Endothelial cell of hepatic sinusoid (primary cell): Measurements from ENCODE around the gene ZCCHC8.

Experiments used
- in situ Hi-C: cut with HindIII; loops from 2 replicates; pipeline ENCODE4 v1.10.0; 2017; ENCODE audit warnings: low sequenced_read_pairs

ZCCHC8 gene

DNA sequence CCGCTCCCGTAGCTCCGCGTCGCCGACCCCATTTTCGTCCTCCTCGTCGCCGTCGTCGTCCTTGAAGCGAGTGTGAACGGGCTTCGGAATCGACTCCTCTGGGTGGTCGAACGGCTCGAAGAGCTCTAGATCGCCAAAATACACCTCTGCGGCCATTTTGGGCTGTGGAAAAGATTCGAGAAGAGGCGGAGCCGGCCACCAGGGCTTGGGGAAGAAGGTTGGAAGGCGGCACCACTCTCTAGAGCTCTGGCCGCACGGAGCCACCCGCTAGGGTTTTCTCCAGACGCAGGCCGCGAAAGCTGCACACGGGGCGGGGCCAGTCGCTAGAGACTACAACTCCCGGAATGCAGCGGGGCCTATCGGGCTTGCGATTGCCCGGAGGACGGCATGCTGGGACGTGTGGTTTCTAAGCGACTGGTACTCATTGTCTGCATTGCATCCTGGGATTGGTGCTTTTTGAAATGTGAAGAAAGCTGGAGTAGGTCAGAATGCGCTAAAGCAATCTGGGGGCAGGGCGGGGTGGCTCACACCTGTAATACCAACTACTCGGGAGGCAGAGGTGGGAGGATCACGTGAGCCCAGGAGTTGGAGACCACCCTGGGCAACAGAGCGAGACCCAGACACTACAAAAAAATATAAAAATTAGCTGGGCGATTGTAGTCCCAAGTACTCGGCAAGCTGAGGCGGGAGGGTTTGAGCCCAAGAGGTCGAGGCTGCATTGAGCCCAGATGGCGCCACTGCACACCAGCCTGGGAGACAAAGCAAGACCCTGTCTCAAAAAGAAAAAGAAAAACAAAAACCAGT lies at the start of gene ZCCHC8:
Gene ZCCHC8 (minus strand): TSS at position 248 of the 804 bp plus-strand sequence. CDS start 92 bp downstream, at position 156.
- in situ Hi-C loops = no loop called here

DNA sequence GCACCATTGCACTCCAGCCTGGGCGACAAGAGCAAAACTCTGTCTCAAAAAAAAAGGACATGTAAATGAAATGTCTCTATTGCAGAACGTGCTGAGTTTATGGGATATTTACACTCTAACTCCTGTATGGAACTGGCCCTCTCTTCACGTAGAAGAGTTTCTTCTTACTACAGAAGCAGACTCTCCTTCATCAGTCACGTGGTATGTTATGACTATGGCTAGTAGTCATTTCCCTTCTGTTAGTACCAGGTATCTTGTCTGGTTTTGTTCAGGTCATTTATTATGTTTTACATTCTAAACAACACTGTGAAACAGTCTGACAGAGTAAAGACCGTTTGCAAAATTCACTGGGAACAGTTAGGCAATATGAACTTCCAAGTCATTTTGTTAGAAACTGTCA lies 46.6 kb upstream of the ZCCHC8 start:
- in situ Hi-C loops = no loop called here

DNA sequence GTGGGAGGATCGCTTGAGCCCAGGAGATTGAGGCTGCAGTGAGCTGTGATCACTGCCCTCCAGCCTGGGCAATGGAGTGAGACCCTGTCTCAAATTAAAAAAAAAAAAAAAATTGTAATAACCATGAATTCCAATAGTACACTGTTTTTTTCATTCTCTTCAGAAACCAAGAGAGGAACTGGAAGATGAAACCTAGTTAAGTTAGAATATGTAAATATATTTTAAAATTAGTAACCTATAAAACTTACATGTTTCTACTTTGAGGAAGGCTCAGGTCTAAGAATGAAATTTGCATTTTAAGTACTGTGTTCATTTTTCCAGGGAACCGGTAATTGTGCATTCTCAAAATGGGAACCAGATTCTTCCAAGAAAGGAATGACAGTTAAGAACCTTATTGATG lies 45.1 kb upstream of the ZCCHC8 start:
- in situ Hi-C loops = no loop called here

DNA sequence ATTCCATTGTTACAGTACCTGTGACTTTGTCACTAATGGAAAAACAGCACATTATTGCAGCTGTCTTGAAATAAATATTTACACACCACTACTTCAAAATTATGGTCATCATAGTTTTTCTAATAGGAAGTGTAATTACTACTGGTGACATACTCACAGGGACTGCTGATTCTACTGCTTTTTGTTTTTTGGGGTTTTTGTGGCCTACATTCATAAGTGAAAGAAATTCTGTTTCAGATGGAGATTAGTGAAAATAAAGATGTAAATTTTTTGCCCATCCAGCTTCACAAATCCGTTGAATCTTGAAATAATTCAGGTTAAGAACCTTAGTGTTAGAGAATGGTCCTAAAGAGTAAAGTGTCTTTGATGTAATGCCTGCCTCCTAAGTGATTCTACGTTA lies 43.8 kb upstream of the ZCCHC8 start:
- in situ Hi-C loops = no loop called here

DNA sequence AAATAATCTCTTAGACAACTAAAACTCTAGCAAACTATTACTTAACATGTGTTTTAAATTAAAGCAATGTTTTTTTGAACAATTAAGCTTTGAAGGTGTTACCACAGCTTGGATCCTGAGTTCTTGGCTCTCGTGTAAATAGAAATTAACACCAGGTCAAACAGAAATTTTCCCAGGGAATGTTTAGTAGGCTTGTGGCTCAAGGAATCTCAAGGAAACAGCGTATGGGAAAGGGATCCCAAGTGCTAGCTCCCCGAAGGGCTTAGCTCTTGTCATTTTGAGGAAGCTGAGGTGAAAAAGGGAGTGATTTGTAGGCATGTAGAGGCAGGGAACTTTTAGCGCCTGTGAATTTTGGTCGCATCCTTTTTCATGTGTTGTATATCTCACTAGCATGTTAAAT lies 37.8 kb upstream of the ZCCHC8 start:
- in situ Hi-C loops = loop anchor here (5.0 kb wide), 3 partner anchors 49 to 101 kb away; no protein-coding TSS in a partner anchor

DNA sequence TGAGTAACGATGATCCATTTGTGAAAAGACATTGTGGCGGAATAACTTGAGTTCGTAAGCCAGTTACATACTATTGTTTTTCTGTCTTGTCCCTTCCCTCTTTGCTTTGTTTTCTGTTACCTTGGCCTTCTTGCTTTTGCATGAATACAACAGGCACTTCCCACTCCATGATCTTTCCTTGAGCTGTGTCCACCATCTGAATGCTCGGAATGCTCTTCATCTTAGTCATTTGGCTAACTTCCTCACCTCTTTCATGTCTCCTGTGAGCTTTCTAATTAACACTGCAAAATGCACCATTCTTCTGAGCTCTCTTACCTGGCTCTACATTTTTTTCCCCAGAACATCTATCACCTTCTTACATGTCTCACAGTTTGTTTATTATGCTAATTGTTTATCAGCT lies 36.3 kb upstream of the ZCCHC8 start:
- in situ Hi-C loops = loop anchor here (5.0 kb wide), 3 partner anchors 50 to 100 kb away; no protein-coding TSS in a partner anchor

DNA sequence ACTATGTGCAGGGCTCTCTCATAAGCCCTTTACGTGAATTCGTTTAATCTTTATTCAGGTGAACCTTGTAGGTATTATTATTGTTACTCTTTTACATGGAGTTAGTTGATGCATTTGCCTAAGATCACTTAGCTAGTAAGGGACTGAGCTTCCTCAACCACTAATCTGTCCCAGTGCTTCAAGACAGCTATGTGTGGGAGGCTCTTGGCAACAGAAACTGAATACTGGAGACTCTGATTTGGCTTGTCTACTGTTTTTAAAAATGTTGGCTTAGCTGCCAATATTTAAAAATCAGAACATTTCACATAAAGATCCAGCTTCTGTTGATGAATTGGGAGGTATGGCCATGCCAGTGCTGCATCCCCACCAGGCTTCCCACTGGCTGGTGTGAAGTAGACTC lies 33.1 kb upstream of the ZCCHC8 start:
- in situ Hi-C loops = no loop called here

DNA sequence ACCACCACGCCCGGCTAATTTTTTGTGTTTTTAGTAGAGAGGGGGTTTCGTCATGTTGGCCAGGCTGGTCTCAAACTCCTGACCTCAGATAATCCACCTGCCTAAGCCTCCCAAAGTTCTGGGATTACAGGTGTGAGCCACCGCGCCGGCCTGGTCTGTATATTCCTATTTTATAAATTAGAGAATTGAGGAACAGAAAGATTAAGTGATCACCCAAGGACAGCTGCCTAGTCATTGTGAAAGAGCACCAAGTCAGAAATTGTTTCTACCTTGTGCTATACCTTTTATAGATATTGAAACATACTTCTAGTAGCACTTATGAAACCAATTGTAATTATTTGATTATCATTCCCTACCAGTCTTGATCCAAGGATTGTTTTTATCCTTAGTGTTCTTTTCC lies 28.3 kb upstream of the ZCCHC8 start:
- in situ Hi-C loops = loop anchor here (5.0 kb wide), 1 partner anchor 233 kb away; no protein-coding TSS in a partner anchor

DNA sequence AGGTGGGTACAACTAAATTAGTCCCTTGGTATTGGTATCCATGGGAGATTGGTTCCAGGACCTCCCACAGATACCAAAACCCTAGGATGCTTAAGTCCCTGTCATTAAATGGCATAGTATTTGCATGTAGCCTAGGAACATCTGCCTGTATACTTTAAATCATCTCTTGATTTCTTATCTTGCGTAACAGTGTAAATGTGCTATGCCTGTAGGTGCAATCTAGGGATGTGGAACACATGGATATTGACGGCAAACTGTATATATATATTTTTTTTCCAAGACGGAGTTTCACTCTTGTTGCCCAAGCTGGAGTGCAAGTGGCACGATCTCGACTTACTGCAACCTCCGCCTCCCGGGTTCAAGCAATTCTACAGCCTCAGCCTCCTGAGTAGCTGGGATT lies 27.9 kb upstream of the ZCCHC8 start:
- in situ Hi-C loops = loop anchor here (5.0 kb wide), 1 partner anchor 234 kb away; no protein-coding TSS in a partner anchor

DNA sequence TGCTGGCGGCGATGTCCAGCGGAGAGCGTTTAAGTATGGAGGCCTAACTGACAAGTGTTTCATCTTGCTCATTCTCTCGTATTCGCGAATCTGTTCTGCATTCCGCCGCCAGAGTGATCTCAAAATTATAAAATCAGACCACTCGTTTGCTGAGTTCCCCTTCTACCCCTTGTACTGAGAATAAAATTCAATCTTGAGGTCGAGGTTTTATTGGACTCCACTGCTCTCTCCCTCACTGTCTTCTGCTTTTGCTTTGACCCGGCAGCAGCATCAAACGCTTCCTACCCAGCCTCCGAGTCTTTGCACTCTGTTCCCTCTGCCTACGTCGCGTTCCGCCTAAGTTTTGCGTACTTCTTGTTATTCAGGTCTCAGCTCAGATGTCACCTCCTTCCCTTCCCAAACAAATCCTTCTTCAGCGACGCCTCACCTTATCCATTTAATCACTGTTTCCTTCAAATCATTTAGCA lies 26.8 kb upstream of the ZCCHC8 start:
- in situ Hi-C loops = loop anchor here (5.0 kb wide), 1 partner anchor 235 kb away; no protein-coding TSS in a partner anchor

DNA sequence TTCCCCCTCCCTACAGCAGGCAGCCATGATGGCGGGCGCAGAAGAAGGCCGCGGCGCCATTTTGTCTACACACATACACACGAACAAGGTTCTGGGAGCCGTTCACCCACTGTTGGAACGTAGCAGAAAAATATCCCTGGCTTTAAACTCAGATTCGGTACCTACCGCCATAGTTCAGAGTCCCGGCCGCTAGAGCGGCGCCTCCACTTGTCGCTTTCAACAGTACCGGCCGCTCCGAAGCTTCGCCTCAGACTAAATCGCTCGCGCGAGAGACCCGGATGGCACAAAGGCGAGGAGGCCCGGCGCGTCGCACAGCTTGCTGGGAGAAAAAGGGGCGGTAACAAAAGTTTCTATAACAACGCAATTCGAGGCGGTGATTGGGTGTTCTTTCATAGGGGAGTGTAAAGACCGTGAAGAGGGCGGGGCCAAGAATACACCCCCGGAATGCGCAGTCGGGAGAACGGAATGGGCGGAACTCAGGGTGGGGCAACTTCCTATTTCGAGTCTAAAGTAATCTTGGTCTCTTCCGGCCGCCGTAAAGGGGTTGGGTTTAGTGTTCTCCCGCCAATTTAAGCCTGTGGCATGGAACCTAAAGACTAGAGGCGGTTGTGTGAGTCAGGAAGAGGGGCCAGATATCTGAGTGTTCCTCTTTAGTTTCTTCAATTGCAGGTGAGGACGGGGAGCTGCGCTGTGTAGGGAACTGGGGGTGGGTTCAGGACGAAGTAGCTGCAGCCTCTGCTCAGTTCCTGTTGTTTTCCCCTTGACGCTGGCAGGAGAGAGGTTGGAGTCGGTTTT lies 26.1 kb upstream of the ZCCHC8 start, which contains the start of the genes KNTC1 and RSRC2:
Gene KNTC1 (plus strand): TSS at position 567 of the 795 bp plus-strand sequence. CDS start 2,815 bp downstream, outside the sequence.
Gene RSRC2 (minus strand): TSS at position 254 of the 795 bp plus-strand sequence. CDS start 83 bp downstream, at position 171.
- in situ Hi-C loops = loop anchor here (5.0 kb wide), 1 partner anchor 235 kb away; no protein-coding TSS in a partner anchor

DNA sequence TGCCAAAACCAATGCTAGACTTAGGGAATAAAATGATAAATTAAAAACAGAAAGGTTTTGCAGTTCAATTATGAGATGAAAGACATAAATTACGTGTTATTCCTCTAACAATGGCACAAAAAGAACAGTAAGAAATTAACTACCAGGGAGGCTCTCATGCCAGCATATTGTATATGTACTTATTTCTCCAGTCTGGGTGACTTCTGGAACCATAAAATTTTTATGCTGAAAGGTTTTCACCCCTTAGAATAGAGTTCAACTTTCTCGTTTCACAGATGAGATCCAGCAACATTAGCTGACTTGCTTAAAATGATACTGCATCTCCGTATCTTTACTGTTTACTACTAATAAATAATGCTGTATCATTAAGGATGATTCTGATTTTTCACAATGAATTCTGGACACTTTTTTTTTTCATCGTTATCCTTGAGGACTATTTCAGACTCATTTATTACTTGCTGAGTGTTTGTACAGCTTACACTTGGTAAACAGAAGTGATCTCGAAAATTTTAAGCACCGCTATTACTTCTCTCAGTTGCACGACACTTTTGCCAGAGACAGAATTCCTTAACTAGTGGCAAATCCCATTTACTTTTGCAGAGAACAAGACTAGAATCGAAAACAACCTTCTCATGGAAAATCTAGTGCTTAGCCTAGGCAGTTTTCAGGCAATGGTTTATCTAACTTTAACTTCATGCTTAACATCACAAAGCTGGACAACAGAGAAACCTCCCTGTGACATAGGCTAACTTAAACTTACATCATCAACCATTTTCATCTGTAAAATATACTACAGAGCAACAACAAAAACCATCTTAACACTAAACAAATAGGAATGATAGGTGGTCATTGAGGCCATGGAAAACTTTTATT lies 23.4 kb upstream of the ZCCHC8 start:
- in situ Hi-C loops = no loop called here

DNA sequence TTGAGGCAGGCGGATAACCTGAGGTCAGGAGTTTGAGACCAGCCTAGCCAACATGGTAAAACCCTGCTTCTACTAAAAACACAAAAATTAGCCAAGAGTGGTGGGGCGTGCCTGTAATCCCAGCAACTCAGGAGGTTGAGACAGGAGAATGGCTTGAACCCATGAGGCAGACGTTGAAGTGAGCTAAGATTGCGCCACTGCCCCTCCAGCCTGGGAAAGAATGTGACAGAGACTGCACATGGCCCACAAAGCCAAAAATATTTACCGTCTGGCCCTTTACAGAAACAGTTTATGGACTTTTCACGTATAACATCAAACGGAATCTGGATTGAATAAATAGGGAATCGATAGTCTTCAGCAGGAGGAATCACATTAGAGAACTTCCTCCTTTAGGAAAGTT lies 22.5 kb upstream of the ZCCHC8 start:
- in situ Hi-C loops = no loop called here

DNA sequence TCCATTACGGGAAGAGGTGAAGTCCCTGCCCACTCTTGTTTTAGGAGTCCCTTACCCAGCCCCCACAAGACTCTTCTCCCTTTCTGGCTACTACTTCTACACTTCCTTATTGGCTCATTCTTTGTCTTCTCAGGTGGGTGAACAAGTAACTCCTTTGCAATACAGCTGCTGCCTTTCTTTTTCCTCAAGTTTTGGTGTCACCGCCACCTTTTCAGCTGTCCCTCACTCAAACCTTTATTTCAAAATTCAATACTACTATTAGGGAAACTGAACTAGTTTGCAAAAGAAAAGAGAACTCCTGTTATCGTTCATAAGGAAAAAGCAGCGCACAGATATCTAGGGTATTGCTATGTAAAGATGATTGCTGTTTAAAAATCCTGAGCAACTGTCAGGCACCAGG lies 19.9 kb upstream of the ZCCHC8 start:
- in situ Hi-C loops = no loop called here

DNA sequence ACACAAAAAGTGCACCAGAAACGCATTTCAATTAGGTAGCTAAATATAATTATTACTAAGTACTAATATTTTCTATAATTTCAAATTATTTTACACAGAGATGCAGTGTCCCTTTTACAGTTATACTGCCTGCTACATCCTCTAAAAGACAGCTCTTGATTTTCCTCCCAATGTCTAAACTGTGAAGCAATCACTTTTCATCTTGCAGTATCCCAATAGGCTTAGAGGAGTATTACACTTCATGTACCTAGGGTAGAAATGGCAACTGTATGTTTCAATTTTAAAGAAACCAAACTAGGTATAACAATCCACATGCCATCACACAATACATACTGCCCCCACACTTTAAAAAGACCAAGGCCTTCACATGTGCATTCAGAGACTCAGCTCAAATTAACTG lies 18.7 kb upstream of the ZCCHC8 start:
- in situ Hi-C loops = no loop called here

DNA sequence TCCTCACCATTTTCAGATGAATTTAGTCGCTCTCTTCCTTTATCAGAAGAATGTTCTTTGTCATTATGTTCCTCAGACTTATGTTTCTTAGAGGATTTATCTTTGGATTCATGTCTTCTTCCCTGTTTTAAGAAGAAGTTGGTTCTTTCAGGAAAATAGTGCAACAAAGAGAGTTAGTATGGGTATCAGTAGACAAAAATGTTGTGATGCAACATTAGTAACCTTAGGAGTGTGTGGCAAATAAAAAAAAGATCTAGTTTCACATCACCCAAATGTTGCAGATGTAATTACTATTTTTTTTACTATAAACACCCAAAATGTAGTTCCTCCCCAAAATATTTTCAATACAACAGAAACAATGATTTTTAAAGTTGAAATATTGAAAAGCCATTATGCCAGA lies 18.2 kb upstream of the ZCCHC8 start:
- in situ Hi-C loops = no loop called here

DNA sequence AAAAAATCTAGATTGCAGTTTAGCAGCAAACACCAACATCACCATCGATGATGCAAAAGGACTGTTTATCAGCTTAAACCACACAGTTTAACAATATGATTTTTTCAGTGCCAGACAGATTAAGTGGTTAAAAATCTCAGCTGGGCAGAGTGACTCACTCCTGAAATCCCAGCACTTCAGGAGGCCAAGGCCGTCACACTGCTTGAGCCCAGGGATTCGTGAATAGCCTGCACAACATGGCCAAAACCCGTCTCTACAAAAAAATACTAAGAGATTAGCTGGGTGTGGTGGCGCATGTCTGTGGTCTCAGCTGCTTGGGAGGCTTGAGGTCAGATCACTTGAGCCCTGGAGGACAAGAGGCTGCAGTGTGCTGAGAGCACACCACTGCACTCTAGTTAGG lies 17.1 kb upstream of the ZCCHC8 start:
- in situ Hi-C loops = no loop called here

DNA sequence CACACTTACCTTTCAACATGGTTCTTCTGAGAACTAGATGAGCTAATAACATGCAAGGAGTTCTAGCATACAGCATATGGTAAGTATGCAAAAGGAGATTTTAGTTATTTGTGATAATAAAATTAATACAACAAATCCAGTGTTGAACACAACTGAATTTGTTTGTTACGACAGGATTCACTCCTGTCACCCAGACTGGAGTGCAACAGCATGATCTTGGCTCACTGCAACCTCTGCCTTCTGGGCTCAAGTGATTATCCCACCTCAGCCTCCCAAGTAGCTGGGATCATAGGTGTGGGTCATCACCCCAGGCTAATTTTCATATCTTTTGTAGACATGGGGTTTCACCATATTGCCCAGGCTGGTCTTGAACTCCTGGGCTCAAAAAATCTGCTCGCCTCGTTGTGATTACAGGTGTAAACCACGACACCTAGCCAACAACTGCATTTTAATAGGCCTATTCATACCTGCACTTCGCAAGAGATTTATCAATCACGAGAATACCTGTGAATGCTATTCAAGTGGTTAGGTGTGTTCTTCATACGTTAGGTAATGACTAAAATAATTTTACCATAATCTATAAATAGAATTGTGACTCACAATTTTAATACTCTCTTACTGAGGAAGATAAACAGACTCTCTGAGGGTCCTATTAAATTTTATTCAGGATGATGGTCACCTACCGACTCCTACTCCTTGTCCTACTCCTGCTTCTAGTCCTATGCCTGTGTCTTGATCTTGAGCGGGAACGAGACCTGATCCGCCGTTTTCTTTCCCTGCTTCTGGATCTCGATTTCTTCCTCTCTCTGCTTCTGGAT lies 16.0 kb upstream of the ZCCHC8 start:
- in situ Hi-C loops = no loop called here

DNA sequence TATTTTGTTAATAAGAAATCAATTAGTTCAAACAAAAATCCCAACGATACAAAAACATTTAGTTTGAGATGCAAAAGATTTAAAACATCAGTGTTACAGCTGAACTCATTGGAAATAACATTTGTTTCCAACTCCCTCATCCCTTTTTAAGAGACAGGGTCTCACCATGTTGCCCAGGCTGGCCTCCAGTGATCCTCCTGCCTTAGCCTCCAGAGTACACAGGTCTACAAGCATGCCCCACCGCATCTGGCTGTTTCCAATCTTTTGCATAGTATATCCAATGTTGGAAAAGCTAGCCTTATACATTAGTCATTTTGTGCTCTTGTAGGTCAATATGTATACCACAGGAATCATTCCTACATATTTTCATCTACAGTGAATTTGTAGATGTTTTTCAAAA lies 14.5 kb upstream of the ZCCHC8 start:
- in situ Hi-C loops = no loop called here

DNA sequence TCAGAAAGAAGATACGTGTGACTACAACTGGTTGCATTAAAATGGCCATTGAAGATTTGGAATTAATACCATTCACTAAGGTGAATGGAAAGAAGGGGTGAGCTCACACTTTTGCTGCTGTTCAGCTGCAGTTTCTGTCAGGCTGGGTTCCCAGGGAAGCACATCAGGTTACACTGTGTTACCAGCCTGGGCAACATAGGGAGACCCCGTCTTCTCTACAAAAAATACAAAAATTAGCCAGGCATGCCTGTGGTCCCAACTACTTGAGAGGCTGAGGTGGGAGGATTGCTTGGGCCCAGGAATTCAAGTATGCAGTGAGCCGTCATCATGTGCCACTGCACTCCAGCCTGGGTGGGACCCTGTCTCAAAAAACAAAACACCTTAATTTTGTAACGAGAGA lies 12.9 kb upstream of the ZCCHC8 start:
- in situ Hi-C loops = no loop called here
